HG03108 (cell line): ENCODE measurements around the gene TLE4.

Experiments used
- ATAC-seq: cut with Tn5 transposase; IDR thresholded peaks from one replicate; pipeline ENCODE4 v1.9.1; 2021; ENCODE audit warnings: moderate library complexity; ENCODE audit not compliant: unreplicated experiment

TLE4 gene

DNA sequence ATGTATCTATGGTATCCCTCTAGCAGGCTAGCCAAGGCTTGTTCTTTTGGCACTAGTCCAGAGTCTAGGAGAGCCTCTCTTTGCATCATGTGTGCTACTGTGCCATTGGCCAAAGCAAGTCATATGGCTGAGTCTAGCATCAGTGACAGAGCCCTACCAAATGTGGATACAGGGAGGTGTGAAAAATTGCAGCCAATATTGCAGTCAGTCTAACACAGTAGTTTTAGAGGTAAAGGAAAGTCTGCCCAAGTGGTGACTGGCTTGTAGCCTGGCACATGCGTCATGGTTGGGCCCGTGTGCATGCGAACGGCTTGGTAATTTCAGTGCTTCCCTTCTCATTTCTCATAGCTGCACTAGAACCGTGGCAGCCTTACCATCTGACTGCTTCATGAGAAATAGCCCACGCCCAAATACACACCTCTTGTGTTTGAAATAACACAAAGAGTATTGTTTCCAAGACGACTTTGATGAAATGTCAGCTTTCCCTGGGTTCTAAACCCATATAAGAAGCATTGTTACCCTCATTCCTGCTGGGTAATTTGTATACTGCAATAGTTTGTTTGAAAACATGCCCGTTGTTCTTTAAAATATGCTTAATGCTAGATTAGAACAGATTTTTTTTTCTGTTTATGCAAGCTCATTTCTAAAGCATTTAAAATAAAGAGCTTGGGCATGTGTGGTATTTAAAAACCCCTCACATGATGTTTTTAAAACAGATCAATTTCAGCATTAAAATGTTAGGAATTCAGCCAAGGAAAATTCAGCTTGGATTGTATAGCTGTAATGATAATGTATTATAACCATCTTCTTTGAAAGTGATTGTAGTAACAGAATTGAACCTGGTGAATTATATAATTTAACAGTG is 113.2 kb downstream of the TLE4 start:
- ATAC-seq: no peak

DNA sequence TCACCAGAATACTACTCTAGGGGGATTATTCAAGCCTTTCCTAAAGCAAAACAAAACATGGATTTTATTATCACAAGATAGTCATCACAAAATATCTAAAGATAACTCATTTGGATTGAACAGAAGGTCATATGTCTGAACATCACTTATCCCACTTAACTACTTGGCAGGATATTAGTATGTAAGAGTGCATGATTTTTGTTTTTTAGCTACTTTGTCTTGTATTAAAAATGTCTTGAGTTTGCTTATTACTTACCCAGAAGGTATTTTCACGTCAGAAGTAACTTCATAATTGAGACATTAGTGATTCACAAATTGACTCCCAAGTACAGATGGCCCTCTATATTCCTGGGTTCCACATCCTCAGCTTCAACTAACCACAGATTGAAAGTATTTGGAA is 113.8 kb downstream of the TLE4 start:
- ATAC-seq: no peak

DNA sequence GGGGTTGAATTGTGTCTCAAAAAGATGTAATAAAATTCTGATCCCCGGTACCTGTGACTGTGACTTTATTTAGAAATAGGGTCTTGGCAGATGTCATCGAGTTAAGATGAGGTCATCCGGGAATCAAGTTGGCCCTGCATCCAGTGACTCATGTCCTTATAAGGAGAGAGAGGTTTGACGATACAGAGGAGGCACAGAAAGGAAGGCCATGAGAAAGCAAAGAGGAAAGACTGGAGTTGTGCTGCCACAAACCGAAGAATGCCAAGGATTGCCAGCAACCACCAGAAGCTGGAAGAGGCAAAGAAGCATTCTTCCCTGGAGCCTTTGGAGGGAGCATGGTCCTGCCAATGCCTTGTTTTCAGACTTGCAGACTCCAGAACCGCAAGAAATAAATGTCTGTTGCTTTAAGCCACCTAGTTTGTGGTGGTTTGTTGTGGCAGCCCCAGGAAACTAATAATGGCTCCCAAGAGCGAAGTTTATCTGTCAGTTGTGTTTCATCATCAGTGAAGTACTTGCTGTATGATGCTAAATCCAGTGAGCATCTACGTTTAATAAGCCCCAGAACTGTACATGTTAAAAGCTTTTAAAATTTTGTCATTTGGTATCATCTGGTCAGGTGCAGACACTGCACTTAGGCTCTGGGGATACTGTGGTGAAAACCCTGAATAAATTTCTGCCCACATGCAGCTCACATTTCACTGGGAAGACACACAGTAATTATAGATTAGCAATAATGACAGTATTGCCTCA is 114.8 kb downstream of the TLE4 start:
- ATAC-seq: no peak

DNA sequence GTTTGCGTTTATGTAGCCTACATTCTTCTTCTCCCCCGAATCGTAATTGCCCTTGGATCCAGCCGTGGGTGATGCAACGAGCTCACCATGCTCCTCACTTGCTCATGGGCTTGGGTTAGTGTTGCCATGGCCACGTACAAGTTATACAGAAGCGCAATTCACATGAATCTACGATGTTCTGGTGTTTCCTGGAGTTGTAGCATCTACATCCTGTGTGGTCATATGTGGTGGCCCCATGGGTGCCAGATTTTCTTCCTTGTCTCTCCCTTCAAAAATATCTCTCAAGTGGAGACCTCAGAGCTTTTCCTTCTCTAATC is 115.3 kb downstream of the TLE4 start:
- ATAC-seq: no peak

DNA sequence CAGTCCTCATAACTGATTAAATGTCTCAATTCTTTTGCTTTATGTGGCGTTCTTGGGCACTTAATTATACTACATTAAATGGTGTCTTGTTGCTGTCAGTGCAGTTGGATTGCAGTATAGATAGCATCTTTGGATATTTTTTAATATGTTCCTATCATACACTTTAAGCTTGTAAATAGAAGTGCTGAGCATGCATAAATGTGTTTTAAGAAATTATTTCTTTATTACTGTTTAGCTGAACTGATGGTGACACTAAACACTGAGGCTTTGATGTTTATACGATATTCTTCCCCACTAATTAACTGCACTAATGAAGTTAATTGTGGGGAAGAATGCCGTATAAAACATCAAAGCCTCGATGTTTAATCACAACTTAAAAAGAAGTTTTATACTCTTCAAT is 116.6 kb downstream of the TLE4 start:
- ATAC-seq: no peak

DNA sequence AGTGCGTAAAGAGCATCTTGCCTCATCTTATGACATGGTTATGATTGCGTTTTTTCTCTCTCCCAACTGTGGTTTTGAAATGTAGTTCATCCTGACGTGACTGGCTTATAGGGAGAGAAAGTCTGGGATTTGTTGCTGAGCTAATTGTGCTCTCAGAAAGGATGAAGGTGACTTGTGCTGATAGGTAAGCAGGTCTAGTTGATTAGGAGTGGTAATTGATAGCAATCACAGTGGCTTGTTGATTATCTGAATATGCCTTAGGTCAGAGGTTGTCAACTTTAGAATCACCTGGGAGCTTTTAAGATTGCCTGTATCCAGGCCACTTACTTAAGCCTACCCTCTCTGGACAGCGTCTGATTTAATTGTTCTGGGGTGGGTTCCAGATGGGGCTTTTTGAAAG is 117.8 kb downstream of the TLE4 start:
- no peak for ATAC-seq

DNA sequence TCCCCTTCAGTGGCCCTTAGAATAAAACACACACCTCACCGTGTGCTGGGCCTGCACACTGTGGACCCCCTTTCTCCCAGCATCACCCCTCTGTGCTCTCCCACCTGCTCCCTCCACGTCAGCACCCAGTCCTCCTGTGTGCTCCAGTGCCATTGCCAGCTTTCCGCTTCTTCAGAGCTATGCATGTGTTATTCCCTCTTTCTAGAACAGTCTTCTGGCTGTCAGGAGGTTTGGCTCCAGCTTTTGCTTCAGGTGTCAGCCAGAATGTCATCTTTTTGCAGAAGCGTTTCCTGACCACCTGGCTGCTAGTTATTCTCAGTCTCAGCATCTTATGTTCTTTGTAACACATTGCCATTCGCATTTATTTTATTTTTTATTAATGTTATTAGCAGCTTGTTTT is 119.7 kb downstream of the TLE4 start:
- no peak for ATAC-seq

DNA sequence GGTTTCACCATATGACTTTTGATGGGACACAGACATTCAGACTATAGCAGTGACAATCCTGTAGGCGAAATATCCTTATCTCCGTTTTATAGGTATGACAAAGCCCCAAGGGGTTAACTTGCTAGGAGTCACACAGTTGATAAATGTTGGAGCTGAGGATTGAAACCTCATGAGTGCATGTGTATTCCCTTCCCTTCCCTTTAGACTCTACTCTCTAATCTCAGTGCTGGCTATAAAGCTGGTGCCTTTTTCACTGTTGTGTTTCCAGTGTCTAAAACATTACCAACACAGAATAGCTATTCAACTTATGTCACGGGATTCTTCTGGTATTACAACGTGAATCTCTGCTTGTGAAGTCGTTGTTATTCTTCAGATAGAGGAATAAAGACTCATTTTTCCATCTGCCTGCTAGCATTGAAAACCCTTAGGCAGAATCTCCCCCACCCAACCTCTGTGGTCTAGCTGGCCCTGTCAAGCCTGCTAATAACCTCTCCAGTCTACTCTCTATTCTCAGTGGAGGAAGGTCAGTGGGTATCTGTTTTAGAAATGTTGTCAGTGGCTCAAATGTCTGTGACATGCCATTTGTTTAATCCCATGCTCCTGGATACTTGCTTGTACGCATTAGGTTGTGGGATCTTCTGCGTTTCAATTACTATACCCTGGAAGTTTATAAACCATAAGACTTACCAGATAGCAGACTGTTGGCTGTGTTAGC is 121.2 kb downstream of the TLE4 start:
- ATAC-seq: no peak

DNA sequence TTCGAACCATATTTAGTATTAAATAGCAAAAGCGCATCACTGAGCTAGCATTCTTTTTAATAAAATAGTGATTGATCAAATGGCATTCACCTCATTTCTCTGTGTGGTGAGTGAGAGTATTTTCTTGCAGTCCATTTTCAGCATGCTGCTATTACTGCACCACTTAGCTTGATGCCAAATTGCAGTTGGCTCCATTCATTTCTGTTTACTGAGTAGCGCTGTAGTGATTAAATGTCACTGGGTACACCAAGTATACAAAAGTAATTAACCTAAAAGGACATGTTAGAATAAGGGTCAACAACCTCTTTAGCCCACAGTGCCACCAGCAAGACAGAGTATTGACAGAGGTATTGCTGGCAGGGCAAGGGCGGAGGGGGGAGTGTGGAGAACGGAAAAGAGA is 122.0 kb downstream of the TLE4 start:
- ATAC-seq: no peak

DNA sequence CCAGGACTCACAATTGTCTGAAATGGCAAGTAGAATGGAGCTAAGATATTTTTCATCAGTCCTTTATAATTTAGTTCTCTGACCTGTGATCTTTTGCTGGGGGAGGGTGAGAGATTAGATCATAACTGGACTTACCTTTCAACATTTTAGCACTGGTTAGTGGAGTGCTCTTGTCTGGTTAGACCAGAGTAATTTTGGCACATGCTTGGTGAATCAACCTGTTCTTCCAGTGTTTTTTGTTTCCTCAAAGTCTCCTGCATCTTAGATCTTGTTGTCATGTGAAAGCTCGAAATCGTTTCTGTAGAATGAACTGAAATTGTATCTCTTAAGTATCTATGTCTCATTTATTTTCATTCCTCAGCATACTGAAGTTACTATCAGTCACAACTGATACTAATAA is 122.4 kb downstream of the TLE4 start:
- ATAC-seq: no peak

DNA sequence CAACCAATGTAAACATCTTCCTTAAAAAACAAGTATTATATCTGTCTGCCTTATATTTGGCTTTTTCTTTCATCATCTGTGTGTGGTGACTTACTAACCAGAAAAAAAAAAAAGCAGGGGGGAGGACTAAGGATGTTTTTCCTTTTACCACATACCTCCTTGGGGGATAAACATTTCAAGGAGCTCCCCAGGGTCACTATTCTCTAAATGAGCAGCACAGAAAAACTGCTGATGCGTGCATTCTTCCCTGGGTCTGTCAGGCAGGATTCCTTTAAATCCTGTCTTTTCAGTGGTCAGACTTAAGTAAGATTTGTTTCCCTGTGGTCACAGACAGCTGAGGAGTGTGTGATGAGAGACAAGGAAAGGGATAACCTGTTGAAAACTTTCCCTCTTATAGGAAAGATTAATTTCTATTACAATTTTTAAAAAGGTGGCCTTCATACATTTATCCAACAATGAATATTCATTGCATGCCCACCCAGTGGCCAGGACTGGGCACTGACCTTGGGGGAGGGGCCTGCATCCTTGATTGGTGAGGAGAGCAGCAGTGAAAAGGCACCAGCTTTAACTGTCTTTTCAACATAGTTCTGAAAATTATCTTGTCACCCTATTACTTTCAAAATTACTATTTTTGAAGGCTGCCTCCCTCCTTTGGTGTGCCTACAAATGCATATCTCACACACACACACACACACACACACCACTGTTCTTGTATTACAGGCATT is 123.1 kb downstream of the TLE4 start:
- ATAC-seq: no peak

DNA sequence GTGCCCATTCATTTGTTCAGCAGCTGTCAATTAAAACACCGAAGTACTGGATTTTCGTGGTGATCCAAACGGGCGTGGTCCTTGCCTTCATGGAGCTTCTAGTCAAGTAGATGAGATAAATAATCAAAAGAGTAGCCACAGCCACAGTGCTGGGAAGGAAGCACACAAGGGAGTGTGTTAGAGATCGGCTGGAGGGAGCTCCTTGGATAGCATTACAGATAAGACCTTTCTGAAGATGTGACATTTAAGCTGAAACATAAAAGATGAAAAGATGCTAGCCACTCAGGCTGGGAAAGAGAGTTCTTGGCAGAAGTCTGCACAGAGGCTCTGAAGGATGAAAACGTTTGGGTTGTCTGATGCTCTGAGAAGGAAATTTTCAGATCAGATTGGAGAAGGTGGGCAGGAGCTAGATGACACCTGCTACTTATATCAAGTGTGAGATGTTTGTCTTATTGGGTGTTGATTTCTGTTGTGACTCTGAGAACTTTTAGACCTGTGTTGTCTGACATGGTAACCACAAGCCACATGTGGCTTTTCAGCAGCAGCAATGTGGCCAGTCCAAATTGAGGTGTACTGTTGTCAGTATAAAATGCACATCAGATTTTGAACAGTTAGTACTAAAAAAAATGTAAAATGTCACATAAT is 123.9 kb downstream of the TLE4 start:
- no peak for ATAC-seq

DNA sequence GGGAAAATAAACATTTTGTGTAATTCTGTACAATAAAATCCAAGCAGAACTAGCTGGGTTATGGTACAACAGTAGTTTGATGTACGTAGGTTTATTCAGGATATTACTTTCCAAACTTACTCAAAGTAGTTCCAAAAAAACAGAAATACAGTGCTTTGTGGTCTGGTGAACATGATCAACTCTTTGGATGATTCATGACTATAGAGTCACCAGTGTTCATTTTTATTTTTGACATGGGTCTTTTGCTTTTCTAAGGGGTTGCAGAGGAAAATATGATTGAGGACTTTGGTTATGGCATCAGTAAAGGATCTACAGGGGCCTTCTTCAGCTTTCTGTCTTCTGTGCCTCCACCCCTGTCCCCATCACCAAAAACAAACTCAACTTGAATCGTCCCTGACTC is 127.2 kb downstream of the TLE4 start:
- ATAC-seq: no peak

DNA sequence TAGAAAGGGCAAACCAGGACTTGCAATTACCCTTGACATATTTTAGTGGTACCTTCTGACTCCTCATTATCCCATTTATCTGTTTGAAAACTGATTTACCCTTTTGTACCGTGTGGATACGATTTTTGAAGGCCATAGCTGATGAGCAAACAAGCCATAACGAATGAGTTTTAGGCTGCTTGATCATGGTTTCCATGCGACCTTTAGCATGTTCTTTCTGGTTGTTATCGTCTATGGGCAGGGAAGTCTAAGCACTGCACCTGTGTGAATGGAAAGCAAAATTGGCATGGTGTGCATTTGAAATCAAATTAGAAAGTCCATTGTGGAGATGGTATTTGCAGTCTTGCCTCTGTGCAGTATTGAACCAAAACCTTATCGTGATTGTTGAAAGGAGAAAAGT is 127.7 kb downstream of the TLE4 start:
- no peak for ATAC-seq

DNA sequence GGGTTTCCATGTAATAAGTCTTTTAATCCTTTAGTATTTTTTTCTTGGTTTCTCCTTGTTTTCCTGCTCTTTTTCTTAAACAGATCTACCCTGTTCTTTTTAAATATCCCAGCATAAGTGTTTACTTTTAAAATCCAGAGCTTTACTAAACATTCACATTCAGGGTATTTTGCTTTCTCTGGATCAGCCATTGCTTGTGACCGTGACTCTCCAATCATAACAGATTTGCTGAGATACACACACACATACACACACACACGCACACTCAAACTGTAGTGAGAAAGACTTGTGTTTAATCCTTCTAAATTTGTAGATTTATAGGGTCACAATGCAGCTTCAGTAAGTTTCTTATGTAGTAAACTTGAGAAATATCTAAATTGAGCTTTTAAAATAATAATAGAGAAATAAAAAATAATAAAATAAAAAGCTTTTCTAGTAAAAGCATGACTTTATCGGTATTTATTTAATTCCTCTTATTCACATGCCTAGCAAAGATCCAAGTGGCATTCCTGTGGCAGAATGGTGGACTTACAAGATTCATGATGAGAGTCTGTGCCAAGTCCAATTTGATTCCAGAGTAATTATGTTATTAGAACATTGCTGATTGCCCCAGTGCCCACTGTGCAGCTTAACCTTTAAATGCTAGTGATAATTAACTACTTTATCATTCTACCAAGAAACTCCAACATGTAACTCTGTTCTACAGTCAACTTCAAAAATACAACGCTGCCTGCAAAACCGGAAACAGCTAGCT is 129.0 kb downstream of the TLE4 start:
- ATAC-seq: no peak

DNA sequence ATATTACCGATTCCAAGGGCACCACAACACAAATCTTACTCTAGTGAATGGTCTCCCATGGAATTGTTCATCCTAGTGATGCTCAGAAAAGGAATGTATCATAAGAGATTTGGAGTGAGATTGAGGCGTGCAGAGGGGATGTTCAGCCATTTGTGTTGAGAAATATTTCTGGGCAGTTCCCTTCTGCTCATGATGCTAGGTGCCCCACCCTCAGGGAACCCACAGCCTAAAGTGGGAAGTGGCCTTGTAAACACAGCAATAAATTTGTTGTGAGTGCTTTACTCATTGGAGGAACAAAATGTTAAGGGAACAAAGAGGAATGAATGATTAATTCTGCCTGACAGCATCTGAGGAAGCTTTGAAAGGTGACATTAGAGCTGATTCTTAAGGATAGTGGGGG is 129.9 kb downstream of the TLE4 start:
- no peak for ATAC-seq

DNA sequence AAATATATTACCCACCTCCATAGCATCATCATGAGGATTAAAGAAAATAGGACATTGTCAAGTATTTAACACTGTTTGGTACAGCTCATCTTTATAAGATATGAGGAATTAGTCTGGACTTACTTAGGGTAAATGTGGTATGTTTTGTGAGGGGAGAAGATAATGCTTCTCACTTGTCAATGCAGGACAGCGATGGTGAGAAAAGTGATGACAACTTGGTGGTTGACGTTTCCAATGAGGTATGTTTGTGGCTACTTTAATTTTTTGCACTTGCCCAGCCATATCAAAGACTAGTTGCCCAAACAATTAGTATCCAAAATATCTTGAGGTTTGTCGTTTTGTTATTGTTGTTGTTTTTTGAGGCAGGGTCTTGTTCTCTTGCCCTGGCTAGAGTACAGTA is 133.9 kb downstream of the TLE4 start:
- ATAC-seq: no peak

DNA sequence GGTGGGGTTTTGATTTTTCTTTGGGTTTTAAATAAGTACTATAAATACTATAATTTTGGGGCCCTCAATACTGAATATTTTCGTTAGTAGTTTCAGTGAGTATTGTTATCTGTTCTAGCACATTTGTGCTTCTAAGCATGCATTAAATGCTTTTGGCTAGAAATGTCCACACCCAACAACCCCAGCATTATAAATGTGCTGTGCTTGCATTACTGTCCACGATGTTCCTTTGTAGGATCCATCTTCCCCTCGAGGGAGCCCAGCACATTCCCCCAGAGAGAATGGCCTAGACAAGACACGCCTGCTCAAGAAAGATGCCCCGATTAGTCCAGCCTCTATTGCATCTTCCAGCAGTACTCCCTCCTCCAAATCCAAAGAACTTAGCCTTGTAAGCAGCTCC is 134.7 kb downstream of the TLE4 start:
- no peak for ATAC-seq

DNA sequence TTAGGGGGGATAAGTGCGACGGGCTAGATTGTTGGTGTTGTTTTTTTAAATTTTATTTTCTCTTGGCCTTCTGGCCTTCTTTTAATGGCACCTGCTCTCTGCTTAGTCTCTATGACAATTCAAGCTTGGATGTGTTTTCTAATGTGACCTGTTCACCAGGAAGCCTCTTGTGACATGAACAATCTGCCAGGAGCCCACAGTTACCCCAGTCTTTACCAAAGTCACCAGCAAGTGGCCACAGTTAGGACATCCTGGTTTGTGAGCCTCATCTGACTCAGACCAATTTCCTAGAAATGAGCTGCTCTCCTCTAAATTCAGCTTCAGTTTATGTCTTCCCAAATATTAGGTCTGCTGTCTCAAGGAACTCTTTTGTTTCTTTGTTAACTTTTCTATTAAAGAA is 135.8 kb downstream of the TLE4 start:
- no peak for ATAC-seq

DNA sequence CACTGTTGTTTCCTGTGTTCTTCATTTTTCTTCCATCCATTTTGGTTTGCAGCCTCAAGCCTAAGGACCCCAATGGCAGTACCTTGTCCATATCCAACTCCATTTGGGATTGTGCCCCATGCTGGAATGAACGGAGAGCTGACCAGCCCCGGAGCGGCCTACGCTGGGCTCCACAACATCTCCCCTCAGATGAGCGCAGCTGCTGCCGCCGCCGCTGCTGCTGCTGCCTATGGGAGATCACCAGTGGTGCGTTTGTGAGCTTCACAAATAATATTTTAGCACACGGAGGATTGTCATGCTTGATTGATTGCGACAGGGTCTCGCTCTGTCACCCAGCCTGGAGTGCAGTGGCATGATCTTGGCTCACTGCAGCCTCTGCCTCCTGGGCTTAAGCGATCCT is 136.8 kb downstream of the TLE4 start:
- no peak for ATAC-seq
